Measurements from ENCODE around the gene DYNC1H1. TPM values are rescaled to one million over a fixed set of nuclear protein-coding genes. Genes with fewer than 3 reads are reported as not detected.

The DYNC1H1 gene
- total RNA-seq, 1 donor from 2014 or later, result 432 TPM

DNA sequence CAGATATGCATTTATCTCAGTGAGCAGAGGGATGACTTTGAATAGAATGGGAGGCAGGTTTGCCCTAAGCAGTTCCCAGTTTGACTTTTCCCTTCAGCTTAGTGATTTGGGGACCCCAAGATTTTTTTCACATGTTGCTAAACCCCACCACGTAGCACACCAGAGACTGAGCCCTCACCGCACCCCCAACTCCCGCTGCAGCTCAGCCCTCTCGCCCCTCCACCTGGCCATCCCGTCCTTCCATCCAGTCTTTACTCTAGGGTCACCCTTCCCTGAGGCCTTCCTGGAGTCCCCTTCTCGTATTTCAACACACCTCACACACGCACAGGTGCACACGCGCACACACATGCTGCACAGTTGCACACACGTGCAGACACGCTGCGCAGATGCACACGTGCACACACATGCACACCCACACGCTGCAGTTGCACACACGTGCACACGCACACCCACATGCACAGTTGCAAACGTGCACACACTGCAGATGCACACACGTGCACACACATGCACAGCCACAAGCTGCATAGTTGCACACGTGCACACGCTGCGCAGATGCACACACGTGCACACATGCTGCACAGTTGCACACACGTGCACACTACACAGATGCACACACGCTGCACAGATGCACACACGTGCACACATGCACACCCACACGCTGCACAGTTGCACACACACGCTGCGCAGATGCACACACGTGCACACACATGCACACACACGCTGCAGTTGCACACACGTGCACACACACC is 92.5 kb downstream of the DYNC1H1 start:
- Histone ChIP-seq H3K9me3 (no peaks in the 10 kb centered on the region), H3K27me3 (no peaks in the 10 kb centered on the region), H3K36me3 (peaks cover 13% of the 10 kb centered on the region), H3K4me1 (no peaks in the 10 kb centered on the region), H3K27ac (no peak overlapping the region), H3K4me3 (no peak overlapping the region)
- ATAC-seq (peak; percentile 24), DNase-seq (no peak)
- TF ChIP-seq, protein P1, sequence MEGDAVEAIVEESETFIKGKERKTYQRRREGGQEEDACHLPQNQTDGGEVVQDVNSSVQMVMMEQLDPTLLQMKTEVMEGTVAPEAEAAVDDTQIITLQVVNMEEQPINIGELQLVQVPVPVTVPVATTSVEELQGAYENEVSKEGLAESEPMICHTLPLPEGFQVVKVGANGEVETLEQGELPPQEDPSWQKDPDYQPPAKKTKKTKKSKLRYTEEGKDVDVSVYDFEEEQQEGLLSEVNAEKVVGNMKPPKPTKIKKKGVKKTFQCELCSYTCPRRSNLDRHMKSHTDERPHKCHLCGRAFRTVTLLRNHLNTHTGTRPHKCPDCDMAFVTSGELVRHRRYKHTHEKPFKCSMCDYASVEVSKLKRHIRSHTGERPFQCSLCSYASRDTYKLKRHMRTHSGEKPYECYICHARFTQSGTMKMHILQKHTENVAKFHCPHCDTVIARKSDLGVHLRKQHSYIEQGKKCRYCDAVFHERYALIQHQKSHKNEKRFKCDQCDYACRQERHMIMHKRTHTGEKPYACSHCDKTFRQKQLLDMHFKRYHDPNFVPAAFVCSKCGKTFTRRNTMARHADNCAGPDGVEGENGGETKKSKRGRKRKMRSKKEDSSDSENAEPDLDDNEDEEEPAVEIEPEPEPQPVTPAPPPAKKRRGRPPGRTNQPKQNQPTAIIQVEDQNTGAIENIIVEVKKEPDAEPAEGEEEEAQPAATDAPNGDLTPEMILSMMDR (IDR thresholded peaks at IDR 0.05), result no peak
- intact Hi-C loops (cut with DNase I), result no loop called here

DNA sequence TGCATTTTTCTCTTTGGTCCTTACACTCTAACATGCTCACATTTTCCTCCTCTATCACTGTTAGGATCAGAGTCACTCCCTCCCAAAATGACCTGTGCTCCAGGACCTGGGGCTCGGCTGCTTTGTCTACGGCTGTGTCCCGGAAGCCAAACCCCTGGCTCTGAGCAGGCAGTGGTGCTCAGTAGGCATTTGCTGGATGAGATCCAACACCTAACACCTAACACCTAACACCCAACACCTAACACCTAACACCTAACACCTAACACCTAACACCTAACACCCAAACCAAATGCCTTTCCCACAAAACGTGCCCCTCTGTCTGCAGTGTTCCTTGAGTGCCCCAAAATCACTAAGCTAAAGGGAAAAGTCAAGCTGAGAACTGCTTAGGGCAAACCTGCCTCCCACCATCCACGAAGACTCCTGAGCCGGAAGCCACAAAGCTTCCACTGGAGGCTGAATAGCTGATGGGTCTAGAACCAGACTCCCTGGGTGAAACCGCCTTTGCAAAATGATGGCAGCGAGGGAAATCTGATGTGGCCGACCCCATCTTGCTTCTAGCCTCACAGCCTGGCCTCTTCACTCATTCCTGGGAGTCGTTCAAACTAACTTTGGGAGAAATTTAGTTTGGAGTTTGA is 93.2 kb downstream of the DYNC1H1 start:
- no peaks in the 10 kb centered on the region for H3K27me3 ChIP-seq
- peaks cover 6% of the 10 kb centered on the region for H3K36me3 ChIP-seq
- no peak overlapping the region for H3K27ac ChIP-seq
- H3K9me3 ChIP-seq, result no peaks in the 10 kb centered on the region
- intact Hi-C loops (cut with DNase I), result no loop called here
- no peak overlapping the region for H3K4me3 ChIP-seq
- DNase-seq (no peak), ATAC-seq (no peak)
- H3K4me1 ChIP-seq, result peaks cover under 1% of the 10 kb centered on the region
- TF ChIP-seq, protein P1 (IDR thresholded peaks at IDR 0.05), result no peak

DNA sequence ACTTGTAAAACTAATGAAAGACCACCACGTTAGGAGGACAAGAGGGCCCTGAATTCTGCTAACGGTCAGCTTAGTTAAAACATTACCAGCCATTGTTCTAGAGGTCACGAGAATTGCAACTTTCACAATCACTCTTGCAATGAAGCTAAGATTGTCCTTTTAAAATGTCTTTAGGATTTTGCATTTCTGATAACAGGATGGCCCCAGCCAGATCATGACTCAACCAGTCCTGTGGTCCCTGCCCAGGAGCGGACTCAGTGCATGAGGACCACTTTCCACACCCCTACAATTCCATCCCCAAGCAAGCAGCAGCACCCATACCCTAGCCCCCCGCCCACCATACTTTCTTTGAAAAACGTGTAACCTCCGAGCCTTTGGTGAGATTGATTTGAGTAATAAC is 93.8 kb downstream of the DYNC1H1 start:
- H3K36me3 ChIP-seq, result peaks cover under 1% of the 10 kb centered on the region
- ATAC-seq (no peak), DNase-seq (no peak)
- TF ChIP-seq, protein P1 (IDR thresholded peaks at IDR 0.05), result no peak
- H3K4me1 ChIP-seq, result peaks cover 6% of the 10 kb centered on the region
- no peak overlapping the region for H3K4me3 ChIP-seq
- H3K9me3 ChIP-seq, result no peaks in the 10 kb centered on the region
- no peak overlapping the region for H3K27ac ChIP-seq
- H3K27me3 ChIP-seq, result no peaks in the 10 kb centered on the region
- intact Hi-C loops (cut with DNase I), result no loop called here

DNA sequence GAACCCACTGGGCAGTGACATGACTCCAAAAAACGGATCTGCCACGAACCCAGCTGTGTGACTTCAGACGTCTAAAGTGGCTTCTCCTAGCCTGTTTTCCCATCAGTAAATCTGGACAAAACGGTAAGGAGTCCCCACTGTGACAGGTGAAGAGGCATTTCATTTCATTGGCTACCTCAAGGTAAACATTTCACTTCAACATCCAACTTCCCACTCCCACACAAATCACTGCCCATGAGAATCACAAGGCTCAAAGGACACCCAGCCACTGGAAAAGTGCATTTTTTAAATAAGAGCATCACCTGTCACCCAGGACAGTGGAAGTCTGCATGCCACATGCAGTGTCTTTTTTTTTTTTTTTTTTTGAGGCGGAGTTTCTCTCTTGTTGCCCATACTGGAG is 94.6 kb downstream of the DYNC1H1 start:
- no peak for ATAC-seq
- no peaks in the 10 kb centered on the region for H3K27me3 ChIP-seq
- DNase-seq, result no peak
- no peak overlapping the region for H3K27ac ChIP-seq
- TF ChIP-seq, protein P1 (IDR thresholded peaks at IDR 0.05), result no peak
- H3K4me3 ChIP-seq, result no peak overlapping the region
- H3K4me1 ChIP-seq, result peaks cover 13% of the 10 kb centered on the region
- intact Hi-C loops (cut with DNase I), result no loop called here
- H3K36me3 ChIP-seq, result no peaks in the 10 kb centered on the region
- H3K9me3 ChIP-seq, result no peaks in the 10 kb centered on the region

DNA sequence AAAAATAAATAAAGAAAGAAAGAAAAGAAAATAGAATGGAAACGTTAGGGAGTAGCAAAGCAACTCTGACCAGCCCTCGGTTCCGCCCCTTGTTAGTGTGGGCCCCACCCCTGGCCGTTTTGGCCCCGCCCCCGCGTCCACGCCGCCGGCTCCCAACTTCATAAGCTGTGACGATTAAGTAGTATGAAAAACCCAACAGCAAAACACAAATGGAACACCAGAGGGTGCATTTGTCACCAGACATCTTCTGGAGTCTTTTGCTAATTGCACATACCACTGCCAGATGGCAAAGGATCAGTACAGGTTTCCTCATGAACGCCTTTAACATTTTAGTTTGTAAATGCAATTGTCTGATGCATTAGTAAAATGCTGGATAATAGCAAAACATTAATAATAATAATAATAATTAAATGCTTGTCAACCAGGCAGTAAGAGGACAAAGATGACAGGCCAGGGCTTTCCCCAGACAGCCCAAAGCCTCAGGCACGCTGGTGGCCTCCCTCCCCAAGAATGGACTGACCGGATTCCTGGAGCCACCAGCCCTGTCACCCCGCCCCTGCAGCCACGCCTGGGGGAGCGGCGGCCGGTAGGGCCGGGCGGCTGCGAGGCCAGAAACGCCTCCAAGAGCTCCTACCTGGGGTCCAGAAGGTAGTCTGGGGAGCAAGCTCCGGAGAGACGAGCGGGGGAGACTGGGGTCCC is 98.9 kb downstream of the DYNC1H1 start:
- no peaks in the 10 kb centered on the region for H3K36me3 ChIP-seq
- peaks cover 13% of the 10 kb centered on the region for H3K4me1 ChIP-seq
- intact Hi-C loops (cut with DNase I), result no loop called here
- no peaks in the 10 kb centered on the region for H3K27me3 ChIP-seq
- H3K27ac ChIP-seq, result no peak overlapping the region
- no peak overlapping the region for H3K4me3 ChIP-seq
- ATAC-seq (peak; percentile 97), DNase-seq (peak; percentile 94)
- TF ChIP-seq, protein P1 (IDR thresholded peaks at IDR 0.05), result peak; percentile 51
- no peaks in the 10 kb centered on the region for H3K9me3 ChIP-seq

Measured in upper lobe of right lung (tissue), 1 donor.